ENCODE data around the gene IFITM5. TPM values are rescaled to one million over a fixed set of nuclear protein-coding genes. Genes with fewer than 3 reads are reported as not detected.

IFITM5 gene
- total and polyA plus RNA-seq, 9 of the 15 experiments (the other 6 are each of a cell fraction or from before 2014, with no cell fraction given) = 0.19 TPM; not detected in 8

DNA sequence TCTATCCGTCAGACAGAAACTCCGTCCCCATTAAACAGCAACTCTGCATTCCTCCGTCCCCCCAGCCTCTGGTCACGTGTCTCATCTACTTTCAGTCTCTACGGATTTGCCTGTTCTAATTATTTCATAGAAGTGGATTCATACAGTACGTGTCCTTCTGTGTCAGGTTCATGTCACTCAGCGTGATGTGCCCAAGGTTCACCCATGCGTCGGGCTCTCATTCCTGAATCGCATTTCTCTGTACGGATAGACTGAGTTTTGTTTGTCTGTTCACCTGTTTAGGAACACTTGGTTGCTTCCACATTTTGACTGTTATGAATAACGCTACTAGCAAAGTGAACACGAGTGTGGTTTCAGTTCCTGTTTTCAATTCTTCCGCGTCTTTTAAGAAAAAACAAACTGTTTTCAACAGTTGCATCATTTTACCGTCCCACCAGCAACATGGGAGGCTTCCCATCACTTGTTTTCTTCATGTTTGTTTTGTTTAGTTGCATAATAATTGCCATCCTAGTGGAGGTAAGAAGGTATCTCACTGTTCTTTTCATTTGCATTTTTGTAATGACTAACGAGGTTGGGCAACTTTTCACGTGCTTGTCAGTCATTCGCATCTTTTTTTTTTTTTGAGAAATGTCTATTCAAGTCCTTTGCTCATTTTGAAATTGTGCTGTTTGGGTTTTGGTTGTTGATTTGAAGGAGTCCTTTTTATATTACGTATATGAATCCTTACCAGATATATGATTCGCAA is 30.0 kb downstream of the IFITM5 start (continued):
- TF ChIP-seq ZNF224 (CRISPR knock-in tag; IDR thresholded peaks at IDR 0.05) = no peak
- no peak for TF ChIP-seq ZZZ3 (IDR thresholded peaks at IDR 0.05)
- TF ChIP-seq, protein P1, sequence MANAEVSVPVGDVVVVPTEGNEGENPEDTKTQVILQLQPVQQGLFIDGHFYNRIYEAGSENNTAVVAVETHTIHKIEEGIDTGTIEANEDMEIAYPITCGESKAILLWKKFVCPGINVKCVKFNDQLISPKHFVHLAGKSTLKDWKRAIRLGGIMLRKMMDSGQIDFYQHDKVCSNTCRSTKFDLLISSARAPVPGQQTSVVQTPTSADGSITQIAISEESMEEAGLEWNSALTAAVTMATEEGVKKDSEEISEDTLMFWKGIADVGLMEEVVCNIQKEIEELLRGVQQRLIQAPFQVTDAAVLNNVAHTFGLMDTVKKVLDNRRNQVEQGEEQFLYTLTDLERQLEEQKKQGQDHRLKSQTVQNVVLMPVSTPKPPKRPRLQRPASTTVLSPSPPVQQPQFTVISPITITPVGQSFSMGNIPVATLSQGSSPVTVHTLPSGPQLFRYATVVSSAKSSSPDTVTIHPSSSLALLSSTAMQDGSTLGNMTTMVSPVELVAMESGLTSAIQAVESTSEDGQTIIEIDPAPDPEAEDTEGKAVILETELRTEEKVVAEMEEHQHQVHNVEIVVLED (CRISPR knock-in tag; IDR thresholded peaks at IDR 0.05) = no peak
- no peak for TF ChIP-seq C11orf30 (IDR thresholded peaks at IDR 0.05; ENCODE audit: low read depth)
- no peak for TF ChIP-seq ZNF785 (CRISPR knock-in tag; IDR thresholded peaks at IDR 0.05)
- 0 out of 2 replicates have a peak, but pooled peaks have one; percentile 29 for TF ChIP-seq GATAD2A (IDR thresholded peaks at IDR 0.05)
- TF ChIP-seq, protein P2, sequence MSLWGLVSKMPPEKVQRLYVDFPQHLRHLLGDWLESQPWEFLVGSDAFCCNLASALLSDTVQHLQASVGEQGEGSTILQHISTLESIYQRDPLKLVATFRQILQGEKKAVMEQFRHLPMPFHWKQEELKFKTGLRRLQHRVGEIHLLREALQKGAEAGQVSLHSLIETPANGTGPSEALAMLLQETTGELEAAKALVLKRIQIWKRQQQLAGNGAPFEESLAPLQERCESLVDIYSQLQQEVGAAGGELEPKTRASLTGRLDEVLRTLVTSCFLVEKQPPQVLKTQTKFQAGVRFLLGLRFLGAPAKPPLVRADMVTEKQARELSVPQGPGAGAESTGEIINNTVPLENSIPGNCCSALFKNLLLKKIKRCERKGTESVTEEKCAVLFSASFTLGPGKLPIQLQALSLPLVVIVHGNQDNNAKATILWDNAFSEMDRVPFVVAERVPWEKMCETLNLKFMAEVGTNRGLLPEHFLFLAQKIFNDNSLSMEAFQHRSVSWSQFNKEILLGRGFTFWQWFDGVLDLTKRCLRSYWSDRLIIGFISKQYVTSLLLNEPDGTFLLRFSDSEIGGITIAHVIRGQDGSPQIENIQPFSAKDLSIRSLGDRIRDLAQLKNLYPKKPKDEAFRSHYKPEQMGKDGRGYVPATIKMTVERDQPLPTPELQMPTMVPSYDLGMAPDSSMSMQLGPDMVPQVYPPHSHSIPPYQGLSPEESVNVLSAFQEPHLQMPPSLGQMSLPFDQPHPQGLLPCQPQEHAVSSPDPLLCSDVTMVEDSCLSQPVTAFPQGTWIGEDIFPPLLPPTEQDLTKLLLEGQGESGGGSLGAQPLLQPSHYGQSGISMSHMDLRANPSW (CRISPR knock-in tag; IDR thresholded peaks at IDR 0.05) = no peak
- no peak for TF ChIP-seq ZNF174 (CRISPR knock-in tag; IDR thresholded peaks at IDR 0.05)
- TF ChIP-seq, protein P3, sequence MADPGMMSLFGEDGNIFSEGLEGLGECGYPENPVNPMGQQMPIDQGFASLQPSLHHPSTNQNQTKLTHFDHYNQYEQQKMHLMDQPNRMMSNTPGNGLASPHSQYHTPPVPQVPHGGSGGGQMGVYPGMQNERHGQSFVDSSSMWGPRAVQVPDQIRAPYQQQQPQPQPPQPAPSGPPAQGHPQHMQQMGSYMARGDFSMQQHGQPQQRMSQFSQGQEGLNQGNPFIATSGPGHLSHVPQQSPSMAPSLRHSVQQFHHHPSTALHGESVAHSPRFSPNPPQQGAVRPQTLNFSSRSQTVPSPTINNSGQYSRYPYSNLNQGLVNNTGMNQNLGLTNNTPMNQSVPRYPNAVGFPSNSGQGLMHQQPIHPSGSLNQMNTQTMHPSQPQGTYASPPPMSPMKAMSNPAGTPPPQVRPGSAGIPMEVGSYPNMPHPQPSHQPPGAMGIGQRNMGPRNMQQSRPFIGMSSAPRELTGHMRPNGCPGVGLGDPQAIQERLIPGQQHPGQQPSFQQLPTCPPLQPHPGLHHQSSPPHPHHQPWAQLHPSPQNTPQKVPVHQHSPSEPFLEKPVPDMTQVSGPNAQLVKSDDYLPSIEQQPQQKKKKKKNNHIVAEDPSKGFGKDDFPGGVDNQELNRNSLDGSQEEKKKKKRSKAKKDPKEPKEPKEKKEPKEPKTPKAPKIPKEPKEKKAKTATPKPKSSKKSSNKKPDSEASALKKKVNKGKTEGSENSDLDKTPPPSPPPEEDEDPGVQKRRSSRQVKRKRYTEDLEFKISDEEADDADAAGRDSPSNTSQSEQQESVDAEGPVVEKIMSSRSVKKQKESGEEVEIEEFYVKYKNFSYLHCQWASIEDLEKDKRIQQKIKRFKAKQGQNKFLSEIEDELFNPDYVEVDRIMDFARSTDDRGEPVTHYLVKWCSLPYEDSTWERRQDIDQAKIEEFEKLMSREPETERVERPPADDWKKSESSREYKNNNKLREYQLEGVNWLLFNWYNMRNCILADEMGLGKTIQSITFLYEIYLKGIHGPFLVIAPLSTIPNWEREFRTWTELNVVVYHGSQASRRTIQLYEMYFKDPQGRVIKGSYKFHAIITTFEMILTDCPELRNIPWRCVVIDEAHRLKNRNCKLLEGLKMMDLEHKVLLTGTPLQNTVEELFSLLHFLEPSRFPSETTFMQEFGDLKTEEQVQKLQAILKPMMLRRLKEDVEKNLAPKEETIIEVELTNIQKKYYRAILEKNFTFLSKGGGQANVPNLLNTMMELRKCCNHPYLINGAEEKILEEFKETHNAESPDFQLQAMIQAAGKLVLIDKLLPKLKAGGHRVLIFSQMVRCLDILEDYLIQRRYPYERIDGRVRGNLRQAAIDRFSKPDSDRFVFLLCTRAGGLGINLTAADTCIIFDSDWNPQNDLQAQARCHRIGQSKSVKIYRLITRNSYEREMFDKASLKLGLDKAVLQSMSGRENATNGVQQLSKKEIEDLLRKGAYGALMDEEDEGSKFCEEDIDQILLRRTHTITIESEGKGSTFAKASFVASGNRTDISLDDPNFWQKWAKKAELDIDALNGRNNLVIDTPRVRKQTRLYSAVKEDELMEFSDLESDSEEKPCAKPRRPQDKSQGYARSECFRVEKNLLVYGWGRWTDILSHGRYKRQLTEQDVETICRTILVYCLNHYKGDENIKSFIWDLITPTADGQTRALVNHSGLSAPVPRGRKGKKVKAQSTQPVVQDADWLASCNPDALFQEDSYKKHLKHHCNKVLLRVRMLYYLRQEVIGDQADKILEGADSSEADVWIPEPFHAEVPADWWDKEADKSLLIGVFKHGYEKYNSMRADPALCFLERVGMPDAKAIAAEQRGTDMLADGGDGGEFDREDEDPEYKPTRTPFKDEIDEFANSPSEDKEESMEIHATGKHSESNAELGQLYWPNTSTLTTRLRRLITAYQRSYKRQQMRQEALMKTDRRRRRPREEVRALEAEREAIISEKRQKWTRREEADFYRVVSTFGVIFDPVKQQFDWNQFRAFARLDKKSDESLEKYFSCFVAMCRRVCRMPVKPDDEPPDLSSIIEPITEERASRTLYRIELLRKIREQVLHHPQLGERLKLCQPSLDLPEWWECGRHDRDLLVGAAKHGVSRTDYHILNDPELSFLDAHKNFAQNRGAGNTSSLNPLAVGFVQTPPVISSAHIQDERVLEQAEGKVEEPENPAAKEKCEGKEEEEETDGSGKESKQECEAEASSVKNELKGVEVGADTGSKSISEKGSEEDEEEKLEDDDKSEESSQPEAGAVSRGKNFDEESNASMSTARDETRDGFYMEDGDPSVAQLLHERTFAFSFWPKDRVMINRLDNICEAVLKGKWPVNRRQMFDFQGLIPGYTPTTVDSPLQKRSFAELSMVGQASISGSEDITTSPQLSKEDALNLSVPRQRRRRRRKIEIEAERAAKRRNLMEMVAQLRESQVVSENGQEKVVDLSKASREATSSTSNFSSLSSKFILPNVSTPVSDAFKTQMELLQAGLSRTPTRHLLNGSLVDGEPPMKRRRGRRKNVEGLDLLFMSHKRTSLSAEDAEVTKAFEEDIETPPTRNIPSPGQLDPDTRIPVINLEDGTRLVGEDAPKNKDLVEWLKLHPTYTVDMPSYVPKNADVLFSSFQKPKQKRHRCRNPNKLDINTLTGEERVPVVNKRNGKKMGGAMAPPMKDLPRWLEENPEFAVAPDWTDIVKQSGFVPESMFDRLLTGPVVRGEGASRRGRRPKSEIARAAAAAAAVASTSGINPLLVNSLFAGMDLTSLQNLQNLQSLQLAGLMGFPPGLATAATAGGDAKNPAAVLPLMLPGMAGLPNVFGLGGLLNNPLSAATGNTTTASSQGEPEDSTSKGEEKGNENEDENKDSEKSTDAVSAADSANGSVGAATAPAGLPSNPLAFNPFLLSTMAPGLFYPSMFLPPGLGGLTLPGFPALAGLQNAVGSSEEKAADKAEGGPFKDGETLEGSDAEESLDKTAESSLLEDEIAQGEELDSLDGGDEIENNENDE (IDR thresholded peaks at IDR 0.05; ENCODE audit: low read depth, low read length) = no peak
- TF ChIP-seq ZNF766 (CRISPR knock-in tag; conservative IDR thresholded peaks at IDR 0.05) = peak; percentile 89
- TF ChIP-seq ZNF324 (CRISPR knock-in tag; IDR thresholded peaks at IDR 0.05) = no peak
- TF ChIP-seq SIX5 (IDR thresholded peaks at IDR 0.05; ENCODE audit: borderline replicate concordance in 1 of 2, insufficient read depth in 1 of 2, low read depth in 1 of 2, low read length in 2 of 2) = no peak

Measured in K562 (cell line).